Measurements from ENCODE around the gene PRRC2B. TPM values are rescaled to one million over a fixed set of nuclear protein-coding genes. Genes with fewer than 3 reads are reported as not detected.

The PRRC2B gene
- total and polyA plus RNA-seq, 2 of the 8 experiments (the other 6 are each of a cell fraction or from before 2014, with no cell fraction given), result 37.3 to 249 TPM

DNA sequence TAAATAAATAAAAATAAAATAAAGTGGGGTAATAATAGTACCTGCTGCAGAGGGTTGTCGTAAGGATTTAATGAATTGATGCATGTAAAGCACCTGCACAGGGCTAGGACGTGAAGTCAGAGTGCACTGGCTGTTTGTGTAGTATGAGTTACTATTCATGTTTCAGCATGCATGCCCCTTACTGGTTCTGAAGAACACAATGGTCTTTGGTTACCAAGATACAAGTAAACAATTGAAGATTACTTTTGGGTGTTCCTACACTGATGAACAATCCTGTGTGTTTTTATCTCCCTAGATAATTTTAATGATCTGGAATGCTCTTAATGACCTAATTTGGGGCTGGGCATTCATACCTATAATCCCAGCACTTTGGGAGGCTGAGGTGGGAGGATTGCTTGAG lies 23.2 kb upstream of the PRRC2B start:
- Histone ChIP-seq H3K14ac (ENCODE audit: insufficient read length) (no peak overlapping the region), H2BK120ac (replicated peaks; ENCODE audit: low read depth, low read length) (no peak overlapping the region), H3K56ac (replicated peaks; ENCODE audit: insufficient read length, low read depth, low read length) (no peak overlapping the region), H2BK15ac (ENCODE audit: low read length) (no peak overlapping the region), H3K4me1 (replicated peaks in 1 of 4; ENCODE audit: control insufficient read depth in 3 of 4, insufficient read depth in 4 of 4, low read length in 3 of 4) (peaks cover 0 to 4% (median 2%) of the 10 kb centered on the region in 4 experiments; a peak in 3 of 7 replicates), H3K18ac (ENCODE audit: extremely low read depth, low read length) (no peak overlapping the region; the same call in 1 of the 2 replicates), H3K79me2 (ENCODE audit: control insufficient read depth in 1 of 2, insufficient read depth in 2 of 2, low read length in 2 of 2) (peaks cover 0 to 5% of the 10 kb centered on the region in 2 experiments; a peak in 1 of 4 replicates), H3K4me2 (ENCODE audit: insufficient read depth in 1 of 2, low read depth in 2 of 2, low read length in 2 of 2) (no peak overlapping the region), H3K27ac (ENCODE audit: low read depth, low read length) (no peak overlapping the region; the same call in 1 of the 2 replicates), H2AK5ac (ENCODE audit: low read depth, low read length) (no peak overlapping the region), H2AFZ (ENCODE audit: low read length) (no peak overlapping the region), H3K9me3 (ENCODE audit: insufficient read depth in 2 of 2, low read depth in 1 of 2, low read length in 1 of 2) (no peaks in the 10 kb centered on the region), H3K4me3 (ENCODE audit: extremely low read depth in 1 of 4, insufficient read depth in 2 of 4, low read depth in 3 of 4, low read length in 4 of 4) (no peak overlapping the region), H2BK5ac (ENCODE audit: low read depth, low read length) (no peak overlapping the region), H2BK20ac (ENCODE audit: low read length) (no peak overlapping the region), H4K20me1 (replicated peaks in 1 of 2; ENCODE audit: control insufficient read depth in 1 of 2, insufficient read depth in 2 of 2, low read length in 2 of 2) (no peaks in the 10 kb centered on the region), H3K23me2 (ENCODE audit: low read depth, low read length) (peaks cover 3% of the 10 kb centered on the region; the same call in 1 of the 2 replicates), H3K23ac (ENCODE audit: insufficient read length) (no peak overlapping the region), H3K79me1 (ENCODE audit: low read depth, low read length) (no peaks in the 10 kb centered on the region), H3K36me3 (ENCODE audit: control insufficient read depth in 2 of 4, insufficient read depth in 4 of 4, low read length in 3 of 4) (no peaks in the 10 kb centered on the region), H3K27me3 (replicated peaks in 1 of 4; ENCODE audit: control insufficient read depth in 3 of 4, extremely low read depth in 1 of 4, insufficient read depth in 3 of 4, low read length in 3 of 4) (no peaks in the 10 kb centered on the region), H3K9ac (replicated peaks in 1 of 4; ENCODE audit: extremely low read depth in 1 of 4, low read depth in 3 of 4, low read length in 3 of 4) (no peak overlapping the region), H3K4ac (replicated peaks; ENCODE audit: insufficient read length, low read depth, low read length) (no peak overlapping the region), H4K91ac (replicated peaks; ENCODE audit: insufficient read length, low read length) (no peak overlapping the region), H4K5ac (ENCODE audit: insufficient read length, low read depth, low read length) (no peak overlapping the region), H2BK12ac (ENCODE audit: low read depth, low read length) (no peak overlapping the region), H4K8ac (ENCODE audit: extremely low read depth, insufficient read depth, low read length) (no peak overlapping the region)
- ChIA-PET CTCF (ENCODE audit: partially characterized antibody) (interaction anchor here (0.6 kb wide), 1 partner anchor 1507 kb away, joined by 3 read pairs; no protein-coding TSS in a partner anchor), POLR2A (ENCODE audit: partially characterized antibody) (no interaction called here)
- FAIRE-seq, result no peak
- TF ChIP-seq SAP30 (IDR thresholded peaks at IDR 0.05; ENCODE audit: insufficient read depth, insufficient replicate concordance, low read length) (no peak), KDM5A (IDR thresholded peaks at IDR 0.05; ENCODE audit: low read length) (no peak), BRCA1 (IDR thresholded peaks at IDR 0.05; ENCODE audit: low read depth, low read length) (no peak), NANOG (IDR thresholded peaks at IDR 0.05; ENCODE audit: insufficient read depth, low read depth, low read length, poor library complexity, severe bottlenecking) (no peak), JUN (IDR thresholded peaks at IDR 0.05; ENCODE audit: low read depth, low read length) (no peak), CHD1 (IDR thresholded peaks at IDR 0.05; ENCODE audit: low read depth, low read length) (no peak)
- DNase-seq (ENCODE audit: low read depth in 1 of 2, low spot score in 2 of 2), result no peak
- WGBS, 2 experiments (ENCODE audit: extremely low coverage in 1 of 2, insufficient coverage in 1 of 2, insufficient read length in 1 of 2, insufficient replicate concordance in 2 of 2, low coverage in 1 of 2, low lambda C conversion rate in 2 of 2, missing lambda C conversion rate in 1 of 2), result 92% methylated on average over 2 of the region's 2 CpGs; no CpG with 5 or more reads in 1 of the 2 experiments

All from H1 (cell line).